Ramos (cell line): ENCODE data around the gene KIR3DL1.

Experiments
- in situ Hi-C: fragments of 300-500 bp; cut with MboI; formaldehyde crosslinking; loops from one replicate; pipeline ENCODE4 v1.14.3; 2022; ENCODE audit warnings: low sequenced_read_pairs; ENCODE audit not compliant: unreplicated experiment

KIR3DL1 gene

DNA sequence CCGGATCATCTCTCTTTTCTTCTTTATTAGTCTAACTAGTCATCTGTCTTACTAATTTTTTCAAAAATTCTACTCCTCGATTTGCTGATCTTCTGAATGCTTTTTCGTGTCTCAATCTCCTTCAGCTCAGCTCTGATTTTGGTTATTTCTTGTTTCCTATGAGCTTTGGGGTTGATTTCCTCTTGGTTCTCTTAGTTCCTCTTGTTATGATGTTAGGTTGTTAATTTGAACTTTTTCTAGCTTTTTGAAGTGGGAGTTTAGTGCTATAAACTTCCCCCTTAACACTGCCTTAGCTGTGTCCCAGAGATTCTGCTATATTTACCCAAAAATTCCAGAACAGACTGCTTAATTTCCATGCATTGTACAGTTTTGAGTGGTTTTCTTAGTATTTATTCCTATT lies 61.2 kb downstream of the KIR3DL1 start:
- in situ Hi-C loops, result no loop called here
